ENCODE data around the gene KRT7.
"Not testable (repeated sequence)": the region's sequence is repeated elsewhere in the genome, so short reads cannot be mapped to it uniquely, and the experiment has no call there.

Gene KRT7

GRCh38 chr12:52278575-52279421 is 45.8 kb downstream of the KRT7 start:
- peak; percentile 92 for DNase-seq (ENCODE audit: low spot score)

GRCh38 chr12:52279422-52280318 is 46.6 kb downstream of the KRT7 start:
- DNase-seq (ENCODE audit: low spot score): no peak

- peak; percentile 85 for DNase-seq (ENCODE audit: low spot score)
These were observed 47.3 kb downstream of the KRT7 start for GRCh38 chr12:52280319-52280795.

- peak; percentile 91 for DNase-seq (ENCODE audit: low spot score)
These were observed 47.9 kb downstream of the KRT7 start for GRCh38 chr12:52280796-52281560.

GRCh38 chr12:52284562-52285171 is 51.6 kb downstream of the KRT7 start:
- no peak for DNase-seq (ENCODE audit: low spot score)

- DNase-seq (ENCODE audit: low spot score): no peak
These were observed 52.2 kb downstream of the KRT7 start for GRCh38 chr12:52285172-52285745.

- DNase-seq (ENCODE audit: low spot score): no peak
These were observed 52.9 kb downstream of the KRT7 start for GRCh38 chr12:52285851-52286530.

GRCh38 chr12:52286857-52287785 is 54.1 kb downstream of the KRT7 start:
- not testable (repeated sequence) for DNase-seq (ENCODE audit: low spot score)

GRCh38 chr12:52287816-52288805 is 55.1 kb downstream of the KRT7 start:
- DNase-seq (ENCODE audit: low spot score): not testable (repeated sequence)

GRCh38 chr12:52290483-52291134 is 57.6 kb downstream of the KRT7 start:
- DNase-seq (ENCODE audit: low spot score): not testable (repeated sequence)

- no peak for DNase-seq (ENCODE audit: low spot score)
These were observed 58.4 kb downstream of the KRT7 start, which contains the start of gene KRT81 for GRCh38 chr12:52291267-52291935. KRT81 (minus strand) TSS chr12:52291534; CDS start chr12:52291465, 69 bp downstream.

GRCh38 chr12:52293926-52294325 is 60.9 kb downstream of the KRT7 start:
- no peak for DNase-seq (ENCODE audit: low spot score)

- DNase-seq (ENCODE audit: low spot score): no peak
These were observed 61.8 kb downstream of the KRT7 start for GRCh38 chr12:52294803-52295202.

GRCh38 chr12:52295663-52296062 is 62.6 kb downstream of the KRT7 start:
- peak; percentile 50 for DNase-seq (ENCODE audit: low spot score)

- no peak for DNase-seq (ENCODE audit: low spot score)
These were observed 63.7 kb downstream of the KRT7 start for GRCh38 chr12:52296572-52297215.

All from AG20443 (cell line).